ENCODE results near the gene OTUB2.

OTUB2 gene

GRCh38 chr14:93997916-93998870 is 27.9 kb upstream of the OTUB2 start:
- Histone ChIP-seq H3K23ac (ENCODE audit: low read length) (no peak overlapping the region), H4K91ac (ENCODE audit: low read depth, low read length) (no peak overlapping the region), H3K36me3 (ENCODE audit: control insufficient read depth in 1 of 2, insufficient read depth in 2 of 2, low read length in 2 of 2) (no peaks in the 10 kb centered on the region), H3K18ac (ENCODE audit: low read length) (no peak overlapping the region), H2AK5ac (ENCODE audit: low read length) (no peak overlapping the region), H3K9ac (ENCODE audit: low read length) (no peak overlapping the region), H3K4ac (ENCODE audit: low read depth, low read length) (no peak overlapping the region), H3K27me3 (ENCODE audit: insufficient read depth, low read length) (no peaks in the 10 kb centered on the region), H2BK120ac (ENCODE audit: insufficient read depth, low read length, poor library complexity) (no peak overlapping the region), H3K79me1 (ENCODE audit: low read length) (no peaks in the 10 kb centered on the region), H3K27ac (ENCODE audit: low read depth, low read length) (no peak overlapping the region), H4K8ac (ENCODE audit: low read depth, low read length) (no peak overlapping the region), H2BK5ac (ENCODE audit: low read depth, low read length, poor library complexity) (no peak overlapping the region), H3K4me2 (ENCODE audit: low read length) (no peak overlapping the region), H3K4me3 (ENCODE audit: low read depth, low read length) (no peak overlapping the region), H2BK12ac (ENCODE audit: low read length) (no peak overlapping the region), H3K9me3 (ENCODE audit: insufficient read depth, low read depth, low read length) (no peaks in the 10 kb centered on the region), H3K4me1 (ENCODE audit: control insufficient read depth in 1 of 2, insufficient read depth in 2 of 2, low read length in 2 of 2) (peaks cover 0 to 6% of the 10 kb centered on the region in 2 experiments), H3K14ac (ENCODE audit: low read length) (no peak overlapping the region), H4K12ac (ENCODE audit: low read depth, low read length) (no peak overlapping the region), H2AFZ (ENCODE audit: insufficient read depth, low read length, poor library complexity) (no peak overlapping the region), H3K79me2 (ENCODE audit: control insufficient read depth, insufficient read depth, low read length, poor library complexity) (no peaks in the 10 kb centered on the region)
- no peak for DNase-seq
- WGBS (ENCODE audit: extremely low coverage, insufficient coverage, insufficient read length), result no CpG with 5 or more reads among the region's 17 CpGs

- Histone ChIP-seq H3K18ac (ENCODE audit: low read length) (no peak overlapping the region), H3K23ac (ENCODE audit: low read length) (no peak overlapping the region), H2AFZ (ENCODE audit: insufficient read depth, low read length, poor library complexity) (no peak overlapping the region), H3K4me2 (ENCODE audit: low read length) (no peak overlapping the region), H3K9me3 (ENCODE audit: insufficient read depth, low read depth, low read length) (no peaks in the 10 kb centered on the region), H3K4ac (ENCODE audit: low read depth, low read length) (no peak overlapping the region), H3K9ac (ENCODE audit: low read length) (no peak overlapping the region), H3K79me2 (ENCODE audit: control insufficient read depth, insufficient read depth, low read length, poor library complexity) (no peaks in the 10 kb centered on the region), H2BK12ac (ENCODE audit: low read length) (no peak overlapping the region), H3K36me3 (ENCODE audit: control insufficient read depth in 1 of 2, insufficient read depth in 2 of 2, low read length in 2 of 2) (no peaks in the 10 kb centered on the region), H3K79me1 (ENCODE audit: low read length) (no peaks in the 10 kb centered on the region), H3K4me1 (ENCODE audit: control insufficient read depth in 1 of 2, insufficient read depth in 2 of 2, low read length in 2 of 2) (peaks cover 0 to 6% of the 10 kb centered on the region in 2 experiments), H3K14ac (ENCODE audit: low read length) (no peak overlapping the region), H4K8ac (ENCODE audit: low read depth, low read length) (no peak overlapping the region), H2AK5ac (ENCODE audit: low read length) (no peak overlapping the region), H3K27ac (ENCODE audit: low read depth, low read length) (no peak overlapping the region), H3K27me3 (ENCODE audit: insufficient read depth, low read length) (no peaks in the 10 kb centered on the region), H2BK120ac (ENCODE audit: insufficient read depth, low read length, poor library complexity) (no peak overlapping the region), H4K91ac (ENCODE audit: low read depth, low read length) (peak overlapping the region; percentile 28), H3K4me3 (ENCODE audit: low read depth, low read length) (no peak overlapping the region), H4K12ac (ENCODE audit: low read depth, low read length) (no peak overlapping the region), H2BK5ac (ENCODE audit: low read depth, low read length, poor library complexity) (no peak overlapping the region)
- WGBS (ENCODE audit: extremely low coverage, insufficient coverage, insufficient read length), result no CpG with 5 or more reads among the region's 7 CpGs
- no peak for DNase-seq
These were observed 27.2 kb upstream of the OTUB2 start for GRCh38 chr14:93998871-93999403.

- H4K8ac ChIP-seq (ENCODE audit: low read depth, low read length), result no peak overlapping the region
- WGBS (ENCODE audit: extremely low coverage, insufficient coverage, insufficient read length), result no CpG with 5 or more reads among the region's 8 CpGs
These were observed 26.6 kb upstream of the OTUB2 start for GRCh38 chr14:93999573-93999972.

GRCh38 chr14:94000267-94000666 is 25.9 kb upstream of the OTUB2 start:
- Histone ChIP-seq H3K4me1 (ENCODE audit: control insufficient read depth in 1 of 2, insufficient read depth in 2 of 2, low read length in 2 of 2) (peaks cover 0 to 6% of the 10 kb centered on the region in 2 experiments), H3K4me3 (ENCODE audit: low read depth, low read length) (no peak overlapping the region), H3K9me3 (ENCODE audit: insufficient read depth, low read depth, low read length) (no peaks in the 10 kb centered on the region), H4K12ac (ENCODE audit: low read depth, low read length) (no peak overlapping the region), H4K91ac (ENCODE audit: low read depth, low read length) (peak overlapping the region; percentile 4), H3K36me3 (ENCODE audit: control insufficient read depth in 1 of 2, insufficient read depth in 2 of 2, low read length in 2 of 2) (no peaks in the 10 kb centered on the region), H3K23ac (ENCODE audit: low read length) (no peak overlapping the region), H3K27me3 (ENCODE audit: insufficient read depth, low read length) (no peaks in the 10 kb centered on the region), H2BK5ac (ENCODE audit: low read depth, low read length, poor library complexity) (no peak overlapping the region), H2BK120ac (ENCODE audit: insufficient read depth, low read length, poor library complexity) (peak overlapping the region; percentile 5), H2BK12ac (ENCODE audit: low read length) (no peak overlapping the region), H3K4ac (ENCODE audit: low read depth, low read length) (no peak overlapping the region), H3K79me2 (ENCODE audit: control insufficient read depth, insufficient read depth, low read length, poor library complexity) (no peaks in the 10 kb centered on the region), H4K8ac (ENCODE audit: low read depth, low read length) (no peak overlapping the region), H3K18ac (ENCODE audit: low read length) (no peak overlapping the region), H3K4me2 (ENCODE audit: low read length) (no peak overlapping the region), H3K79me1 (ENCODE audit: low read length) (no peaks in the 10 kb centered on the region), H3K9ac (ENCODE audit: low read length) (no peak overlapping the region), H2AFZ (ENCODE audit: insufficient read depth, low read length, poor library complexity) (no peak overlapping the region), H2AK5ac (ENCODE audit: low read length) (no peak overlapping the region), H3K14ac (ENCODE audit: low read length) (no peak overlapping the region), H3K27ac (ENCODE audit: low read depth, low read length) (no peak overlapping the region)
- no CpG with 5 or more reads among the region's 6 CpGs for WGBS (ENCODE audit: extremely low coverage, insufficient coverage, insufficient read length)
- no peak for DNase-seq

More at GRCh38 chr14:93999573-93999972, 26.6 kb upstream of the OTUB2 start:
- Histone ChIP-seq H2BK120ac (ENCODE audit: insufficient read depth, low read length, poor library complexity) (no peak overlapping the region), H2BK5ac (ENCODE audit: low read depth, low read length, poor library complexity) (no peak overlapping the region), H3K4me2 (ENCODE audit: low read length) (no peak overlapping the region), H3K4me3 (ENCODE audit: low read depth, low read length) (no peak overlapping the region), H3K9me3 (ENCODE audit: insufficient read depth, low read depth, low read length) (no peaks in the 10 kb centered on the region), H3K9ac (ENCODE audit: low read length) (no peak overlapping the region), H3K14ac (ENCODE audit: low read length) (no peak overlapping the region), H3K4ac (ENCODE audit: low read depth, low read length) (no peak overlapping the region), H3K4me1 (ENCODE audit: control insufficient read depth in 1 of 2, insufficient read depth in 2 of 2, low read length in 2 of 2) (peaks cover 0 to 6% of the 10 kb centered on the region in 2 experiments), H3K79me1 (ENCODE audit: low read length) (no peaks in the 10 kb centered on the region), H3K18ac (ENCODE audit: low read length) (no peak overlapping the region), H3K36me3 (ENCODE audit: control insufficient read depth in 1 of 2, insufficient read depth in 2 of 2, low read length in 2 of 2) (no peaks in the 10 kb centered on the region), H3K79me2 (ENCODE audit: control insufficient read depth, insufficient read depth, low read length, poor library complexity) (no peaks in the 10 kb centered on the region), H3K23ac (ENCODE audit: low read length) (no peak overlapping the region), H2AFZ (ENCODE audit: insufficient read depth, low read length, poor library complexity) (no peak overlapping the region), H3K27ac (ENCODE audit: low read depth, low read length) (no peak overlapping the region), H2BK12ac (ENCODE audit: low read length) (no peak overlapping the region), H2AK5ac (ENCODE audit: low read length) (no peak overlapping the region), H4K12ac (ENCODE audit: low read depth, low read length) (no peak overlapping the region), H4K91ac (ENCODE audit: low read depth, low read length) (no peak overlapping the region), H3K27me3 (ENCODE audit: insufficient read depth, low read length) (no peaks in the 10 kb centered on the region)
- peak; percentile 7 to 34 for DNase-seq

All from trophoblast cell (in vitro differentiated cells and primary cell).